Measurements from ENCODE around the gene TMEM8B. TPM values are rescaled to one million over a fixed set of nuclear protein-coding genes. Genes with fewer than 3 reads are reported as not detected.
"Not testable (repeated sequence)": the region's sequence is repeated elsewhere in the genome, so short reads cannot be mapped to it uniquely, and the experiment has no call there.

Gene TMEM8B
- total RNA-seq, 4 donors from 2014 or later: 6.7 to 43.3 (median 14.6) TPM

- Histone ChIP-seq H3K36me3 (no peaks in the 10 kb centered on the region), H3K27me3 (no peaks in the 10 kb centered on the region), H3K4me1 (no peaks in the 10 kb centered on the region), H3K27ac (no peak overlapping the region), H3K9me3 (no peaks in the 10 kb centered on the region), H3K4me3 (no peak overlapping the region)
- no peak for DNase-seq
- intact Hi-C loops (cut with DNase I; ENCODE audit: low total_unique reads): no loop called here
- TF ChIP-seq POLR2A (IDR thresholded peaks at IDR 0.05) (no peak), CTCF (IDR thresholded peaks at IDR 0.05) (no peak)
Measured at GRCh38 chr9:35892051-35892450, 63.0 kb downstream of the TMEM8B start.

- TF ChIP-seq CTCF (IDR thresholded peaks at IDR 0.05) (no peak), POLR2A (IDR thresholded peaks at IDR 0.05) (no peak)
- Histone ChIP-seq H3K27me3 (no peaks in the 10 kb centered on the region), H3K9me3 (no peaks in the 10 kb centered on the region), H3K36me3 (no peaks in the 10 kb centered on the region), H3K4me3 (no peak overlapping the region), H3K4me1 (no peaks in the 10 kb centered on the region), H3K27ac (no peak overlapping the region)
- intact Hi-C loops (cut with DNase I; ENCODE audit: low total_unique reads): no loop called here
- DNase-seq: no peak
Measured at GRCh38 chr9:35896570-35896969, 67.5 kb downstream of the TMEM8B start.

- H3K36me3 ChIP-seq; H3K9me3 ChIP-seq; H3K4me3 ChIP-seq; DNase-seq; H3K27ac ChIP-seq; H3K27me3 ChIP-seq; H3K4me1 ChIP-seq; intact Hi-C loops (cut with DNase I; ENCODE audit: low total_unique reads): not testable (repeated sequence)
Measured at GRCh38 chr9:35897376-35898099, 68.5 kb downstream of the TMEM8B start.

GRCh38 chr9:35898337-35898736 lies 69.3 kb downstream of the TMEM8B start:
- no peaks in the 10 kb centered on the region for H3K27me3 ChIP-seq
- no peak for DNase-seq
- H3K9me3 ChIP-seq: no peaks in the 10 kb centered on the region
- H3K4me1 ChIP-seq: no peaks in the 10 kb centered on the region
- intact Hi-C loops (cut with DNase I; ENCODE audit: low total_unique reads): no loop called here
- no peak overlapping the region for H3K4me3 ChIP-seq
- no peak overlapping the region for H3K27ac ChIP-seq
- TF ChIP-seq CTCF (IDR thresholded peaks at IDR 0.05): no peak
- no peak for TF ChIP-seq POLR2A (IDR thresholded peaks at IDR 0.05)
- H3K36me3 ChIP-seq: no peaks in the 10 kb centered on the region

GRCh38 chr9:35899021-35899420 lies 70.0 kb downstream of the TMEM8B start:
- Histone ChIP-seq H3K9me3 (no peaks in the 10 kb centered on the region), H3K27me3 (no peaks in the 10 kb centered on the region), H3K4me1 (no peaks in the 10 kb centered on the region), H3K36me3 (no peaks in the 10 kb centered on the region), H3K4me3 (no peak overlapping the region), H3K27ac (no peak overlapping the region)
- DNase-seq: no peak
- TF ChIP-seq CTCF (IDR thresholded peaks at IDR 0.05): no peak
- no peak for TF ChIP-seq POLR2A (IDR thresholded peaks at IDR 0.05)
- intact Hi-C loops (cut with DNase I; ENCODE audit: low total_unique reads): no loop called here
